Progenitor cell of endocrine pancreas (in vitro differentiated cells): Measurements from ENCODE around the gene ZYG11B. TPM values are rescaled to one million over a fixed set of nuclear protein-coding genes. Genes with fewer than 3 reads are reported as not detected.

Experiments used
- DNase-seq: peaks from one replicate; pipeline ENCODE4 v3.0.0; 2021; ENCODE audit warnings: low spot score; ENCODE audit not compliant: unreplicated experiment
- H3K27ac Mint-ChIP-seq: 2 replicates; pipeline ENCODE4 v1.8.0; 2021; ENCODE audit warnings: mild to moderate bottlenecking, moderate library complexity, mixed read lengths
- H3K27me3 Mint-ChIP-seq: 2 replicates; pipeline ENCODE4 v1.8.0; 2021; ENCODE audit warnings: mixed read lengths
- H3K36me3 Mint-ChIP-seq: 2 replicates; pipeline ENCODE4 v1.8.0; 2022; ENCODE audit warnings: mixed read lengths; ENCODE audit not compliant: insufficient read depth
- H3K4me1 Mint-ChIP-seq: 2 replicates; pipeline ENCODE4 v1.8.0; 2021; ENCODE audit warnings: low read depth, mixed read lengths
- H3K4me3 Mint-ChIP-seq: 2 replicates; pipeline ENCODE4 v1.8.0; 2021; ENCODE audit warnings: low read depth, mild to moderate bottlenecking, moderate library complexity, mixed read lengths
- H3K9me3 Mint-ChIP-seq: 2 replicates; pipeline ENCODE4 v1.8.0; 2021; ENCODE audit warnings: low read depth, mixed read lengths
- total RNA-seq: library from RNA; stranded (reverse); gene quantifications from 2 replicates; pipeline ENCODE4 v1.2.1, GENCODE V29; 2021
- TF ChIP-seq, protein P1 (sequence below): fragments of 200-600 bp; sonication (generic); IDR thresholded peaks from one replicate; pipeline ENCODE4 v1.5.0; 2021; ENCODE audit warnings: antibody characterized with exemption, mild to moderate bottlenecking; ENCODE audit not compliant: unreplicated experiment

The ZYG11B gene
- total RNA-seq, 1 donor from 2014 or later: 31.5 TPM

- H3K27me3 Mint-ChIP-seq: no peaks in the 10 kb centered on the region
- DNase-seq: no peak
- H3K27ac Mint-ChIP-seq: no peak overlapping the region
- peaks cover 10% of the 10 kb centered on the region for H3K36me3 Mint-ChIP-seq
- H3K4me1 Mint-ChIP-seq: peaks cover 3% of the 10 kb centered on the region
- TF ChIP-seq, protein P1, sequence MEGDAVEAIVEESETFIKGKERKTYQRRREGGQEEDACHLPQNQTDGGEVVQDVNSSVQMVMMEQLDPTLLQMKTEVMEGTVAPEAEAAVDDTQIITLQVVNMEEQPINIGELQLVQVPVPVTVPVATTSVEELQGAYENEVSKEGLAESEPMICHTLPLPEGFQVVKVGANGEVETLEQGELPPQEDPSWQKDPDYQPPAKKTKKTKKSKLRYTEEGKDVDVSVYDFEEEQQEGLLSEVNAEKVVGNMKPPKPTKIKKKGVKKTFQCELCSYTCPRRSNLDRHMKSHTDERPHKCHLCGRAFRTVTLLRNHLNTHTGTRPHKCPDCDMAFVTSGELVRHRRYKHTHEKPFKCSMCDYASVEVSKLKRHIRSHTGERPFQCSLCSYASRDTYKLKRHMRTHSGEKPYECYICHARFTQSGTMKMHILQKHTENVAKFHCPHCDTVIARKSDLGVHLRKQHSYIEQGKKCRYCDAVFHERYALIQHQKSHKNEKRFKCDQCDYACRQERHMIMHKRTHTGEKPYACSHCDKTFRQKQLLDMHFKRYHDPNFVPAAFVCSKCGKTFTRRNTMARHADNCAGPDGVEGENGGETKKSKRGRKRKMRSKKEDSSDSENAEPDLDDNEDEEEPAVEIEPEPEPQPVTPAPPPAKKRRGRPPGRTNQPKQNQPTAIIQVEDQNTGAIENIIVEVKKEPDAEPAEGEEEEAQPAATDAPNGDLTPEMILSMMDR: no peak
- H3K4me3 Mint-ChIP-seq: no peak overlapping the region
- H3K9me3 Mint-ChIP-seq: no peaks in the 10 kb centered on the region
Observed at GRCh38 chr1:52751589-52752483, 25.6 kb downstream of the ZYG11B start.

GRCh38 chr1:52752484-52752826 lies 26.2 kb downstream of the ZYG11B start:
- no peak for DNase-seq
- no peak overlapping the region for H3K4me3 Mint-ChIP-seq
- H3K27ac Mint-ChIP-seq: no peak overlapping the region
- H3K27me3 Mint-ChIP-seq: no peaks in the 10 kb centered on the region
- no peaks in the 10 kb centered on the region for H3K9me3 Mint-ChIP-seq
- TF ChIP-seq, protein P1: no peak
- peaks cover 11% of the 10 kb centered on the region for H3K36me3 Mint-ChIP-seq
- H3K4me1 Mint-ChIP-seq: peaks cover 1% of the 10 kb centered on the region

DNA sequence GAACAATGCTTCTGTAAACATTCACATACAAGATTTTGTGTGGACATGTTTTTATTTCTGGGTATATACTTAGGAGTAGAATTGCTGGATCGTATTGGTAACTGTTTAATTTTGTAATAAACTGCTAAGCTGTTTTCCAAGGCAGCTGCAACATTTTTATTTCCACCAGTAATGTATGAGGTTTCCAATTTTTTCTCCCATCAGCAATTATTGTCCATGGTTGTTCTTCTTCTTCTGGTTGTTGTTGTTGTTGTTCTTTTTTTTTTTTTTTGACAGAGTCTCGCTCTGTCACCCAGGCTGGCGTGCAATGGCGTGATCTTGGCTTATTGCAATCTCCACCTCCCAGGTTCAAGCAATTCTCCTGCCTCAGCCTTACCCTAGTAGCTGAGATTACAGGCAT lies 26.9 kb downstream of the ZYG11B start:
- peaks cover 15% of the 10 kb centered on the region for H3K36me3 Mint-ChIP-seq
- H3K4me3 Mint-ChIP-seq: no peak overlapping the region
- TF ChIP-seq, protein P1: no peak
- no peak for DNase-seq
- no peaks in the 10 kb centered on the region for H3K4me1 Mint-ChIP-seq
- H3K27me3 Mint-ChIP-seq: no peaks in the 10 kb centered on the region
- no peaks in the 10 kb centered on the region for H3K9me3 Mint-ChIP-seq
- peak overlapping the region; percentile 53 for H3K27ac Mint-ChIP-seq

DNA sequence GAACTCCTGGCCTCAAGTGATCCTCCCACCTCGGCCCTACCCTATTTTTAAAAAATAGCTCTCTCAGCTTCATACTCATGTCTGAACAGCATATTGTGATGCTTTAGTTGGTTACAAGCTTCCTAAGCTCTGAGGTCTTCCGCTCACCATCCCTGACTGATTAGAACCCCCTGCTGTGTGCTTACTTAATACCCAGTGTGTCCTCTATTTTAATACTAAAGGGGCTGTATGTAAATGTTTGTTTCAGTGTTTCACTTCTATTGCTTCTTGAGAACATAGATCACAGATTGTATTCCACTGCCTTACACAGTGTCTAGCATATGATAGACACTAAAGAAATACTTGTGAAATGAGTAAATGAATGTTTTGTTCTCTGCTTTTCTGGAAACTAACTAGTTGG lies 29.8 kb downstream of the ZYG11B start:
- Mint-ChIP-seq H3K4me1 (no peaks in the 10 kb centered on the region), H3K36me3 (peaks cover 15% of the 10 kb centered on the region)
- no peak for DNase-seq

DNA sequence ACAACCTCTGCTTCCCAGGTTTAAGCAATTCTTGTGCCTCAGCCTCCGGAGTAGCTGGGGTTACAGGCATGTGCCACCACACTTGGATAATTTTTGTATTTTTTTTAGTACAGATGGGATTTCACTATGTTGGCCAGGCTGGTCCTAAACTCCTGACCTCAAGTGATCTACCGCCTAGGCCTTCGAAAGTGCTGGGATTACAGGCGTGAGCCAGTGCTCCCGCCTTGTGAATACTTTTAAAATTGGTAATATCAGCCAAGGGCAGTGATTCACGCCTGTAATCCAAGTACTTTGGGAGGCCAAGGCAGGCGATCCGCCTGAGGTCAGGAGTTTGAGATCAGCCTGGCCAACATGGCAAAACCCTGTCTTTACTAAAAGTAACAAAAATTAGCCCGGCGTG lies 33.7 kb downstream of the ZYG11B start:
- H3K4me1 Mint-ChIP-seq: no peaks in the 10 kb centered on the region
- TF ChIP-seq, protein P1: no peak
- H3K27me3 Mint-ChIP-seq: no peaks in the 10 kb centered on the region
- H3K9me3 Mint-ChIP-seq: no peaks in the 10 kb centered on the region
- no peak overlapping the region for H3K27ac Mint-ChIP-seq
- no peak for DNase-seq
- H3K4me3 Mint-ChIP-seq: no peak overlapping the region
- H3K36me3 Mint-ChIP-seq: peaks cover 24% of the 10 kb centered on the region

More for the DNA sequence above, 29.8 kb downstream of the ZYG11B start:
- no peaks in the 10 kb centered on the region for H3K9me3 Mint-ChIP-seq
- no peak overlapping the region for H3K4me3 Mint-ChIP-seq
- TF ChIP-seq, protein P1: no peak
- H3K27ac Mint-ChIP-seq: no peak overlapping the region
- H3K27me3 Mint-ChIP-seq: no peaks in the 10 kb centered on the region
